ENCODE results near the gene ASNS. TPM values are rescaled to one million over a fixed set of nuclear protein-coding genes. Genes with fewer than 3 reads are reported as not detected.
"Not testable (repeated sequence)": the region's sequence is repeated elsewhere in the genome, so short reads cannot be mapped to it uniquely, and the experiment has no call there.

The ASNS gene
- total RNA-seq, 4 donors from 2014 or later: 16.4 to 84.2 (median 20.3) TPM

DNA sequence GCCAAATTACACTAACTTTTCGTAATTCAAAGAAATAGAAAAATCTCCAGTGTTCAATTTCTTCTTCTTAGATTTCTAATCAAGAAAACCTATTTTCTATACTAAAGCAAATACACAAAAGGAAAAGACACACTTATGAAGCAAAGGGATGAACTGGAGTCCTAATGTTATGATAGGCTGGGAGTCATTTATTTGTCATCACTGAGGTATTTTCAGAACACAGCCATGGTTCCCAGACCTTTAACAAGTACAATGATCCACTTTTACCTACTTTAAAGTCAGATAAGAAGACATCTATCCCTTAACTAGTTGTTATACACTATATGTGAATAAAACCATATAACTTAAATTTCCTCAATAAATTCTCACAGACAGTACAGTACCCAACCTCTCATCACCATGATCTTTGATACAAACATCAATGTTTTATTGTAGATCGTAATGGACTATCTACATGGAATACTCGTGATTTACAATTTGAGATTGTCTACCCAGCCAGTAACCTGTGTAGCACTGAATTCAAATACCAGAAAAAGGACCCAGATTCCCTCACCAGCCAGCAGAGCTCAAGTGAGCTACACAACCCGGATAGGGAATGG is 12.5 kb downstream of the ASNS start:
- TF ChIP-seq POLR2A (IDR thresholded peaks at IDR 0.05): no peak
- TF ChIP-seq, protein P1, sequence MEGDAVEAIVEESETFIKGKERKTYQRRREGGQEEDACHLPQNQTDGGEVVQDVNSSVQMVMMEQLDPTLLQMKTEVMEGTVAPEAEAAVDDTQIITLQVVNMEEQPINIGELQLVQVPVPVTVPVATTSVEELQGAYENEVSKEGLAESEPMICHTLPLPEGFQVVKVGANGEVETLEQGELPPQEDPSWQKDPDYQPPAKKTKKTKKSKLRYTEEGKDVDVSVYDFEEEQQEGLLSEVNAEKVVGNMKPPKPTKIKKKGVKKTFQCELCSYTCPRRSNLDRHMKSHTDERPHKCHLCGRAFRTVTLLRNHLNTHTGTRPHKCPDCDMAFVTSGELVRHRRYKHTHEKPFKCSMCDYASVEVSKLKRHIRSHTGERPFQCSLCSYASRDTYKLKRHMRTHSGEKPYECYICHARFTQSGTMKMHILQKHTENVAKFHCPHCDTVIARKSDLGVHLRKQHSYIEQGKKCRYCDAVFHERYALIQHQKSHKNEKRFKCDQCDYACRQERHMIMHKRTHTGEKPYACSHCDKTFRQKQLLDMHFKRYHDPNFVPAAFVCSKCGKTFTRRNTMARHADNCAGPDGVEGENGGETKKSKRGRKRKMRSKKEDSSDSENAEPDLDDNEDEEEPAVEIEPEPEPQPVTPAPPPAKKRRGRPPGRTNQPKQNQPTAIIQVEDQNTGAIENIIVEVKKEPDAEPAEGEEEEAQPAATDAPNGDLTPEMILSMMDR (IDR thresholded peaks at IDR 0.05): no peak
- Histone ChIP-seq H3K27me3 (no peaks in the 10 kb centered on the region), H3K4me3 (replicated peaks in 1 of 3) (no peak overlapping the region), H3K36me3 (no peaks in the 10 kb centered on the region), H3K27ac (no peak overlapping the region), H3K4me1 (no peaks in the 10 kb centered on the region), H3K9me3 (no peaks in the 10 kb centered on the region)
- intact Hi-C loops (cut with DNase I): no loop called here
- no peak for DNase-seq
- 94 to 95% methylated on average over 4 of the region's 4 CpGs for WGBS, 2 donors

DNA sequence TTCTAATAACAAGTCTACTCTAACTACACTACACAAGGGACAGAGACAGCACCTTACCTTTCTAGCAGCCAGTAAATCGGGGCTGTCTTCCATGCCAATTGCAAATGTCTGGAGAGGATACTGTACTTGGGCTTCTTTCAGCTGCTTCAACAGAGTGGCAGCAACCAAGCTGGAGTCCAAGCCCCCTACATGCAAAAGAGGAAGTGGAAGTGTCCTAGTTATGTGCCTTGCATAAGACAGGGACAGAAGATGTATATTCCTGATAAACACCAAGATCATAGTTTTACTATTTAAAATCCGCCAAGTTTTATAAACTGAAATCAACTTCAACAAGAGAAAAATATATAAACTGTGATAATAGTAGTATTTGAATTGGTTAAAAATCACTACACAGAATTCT is 14.0 kb downstream of the ASNS start:
- intact Hi-C loops (cut with DNase I): no loop called here
- H3K27ac ChIP-seq: no peak overlapping the region
- peaks cover 0 to 8% of the 10 kb centered on the region in 2 donors for H3K36me3 ChIP-seq
- TF ChIP-seq POLR2A (IDR thresholded peaks at IDR 0.05): no peak
- TF ChIP-seq, protein P1 (IDR thresholded peaks at IDR 0.05): no peak
- 94 to 100% methylated on average over 2 of the region's 2 CpGs for WGBS, 2 donors
- no peaks in the 10 kb centered on the region for H3K4me1 ChIP-seq
- DNase-seq: no peak
- H3K4me3 ChIP-seq (replicated peaks in 1 of 3): no peak overlapping the region
- no peaks in the 10 kb centered on the region for H3K27me3 ChIP-seq
- no peaks in the 10 kb centered on the region for H3K9me3 ChIP-seq

DNA sequence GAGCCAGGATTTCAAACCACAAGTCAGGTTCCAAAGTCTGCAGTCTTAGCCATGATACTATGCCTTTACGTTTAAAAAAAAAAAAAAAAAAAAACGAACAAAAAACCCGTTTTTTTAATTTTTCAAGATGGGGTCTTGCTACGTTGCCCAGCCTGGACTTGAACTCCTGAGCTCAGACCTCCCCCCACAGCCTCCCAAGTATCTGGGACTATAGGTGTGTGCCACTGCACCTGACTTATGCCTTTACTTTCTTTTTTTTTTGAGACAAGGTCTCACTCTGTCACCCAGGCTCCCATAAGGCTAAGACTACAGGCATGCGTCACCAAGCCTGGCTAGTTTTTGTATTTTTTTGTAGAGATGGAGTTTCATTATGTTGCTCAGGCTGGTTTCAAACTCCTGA is 14.7 kb downstream of the ASNS start:
- DNase-seq: no peak
- Histone ChIP-seq H3K27ac (no peak overlapping the region), H3K4me1 (no peaks in the 10 kb centered on the region), H3K9me3 (no peaks in the 10 kb centered on the region), H3K27me3 (no peaks in the 10 kb centered on the region), H3K4me3 (replicated peaks in 1 of 3) (no peak overlapping the region), H3K36me3 (peaks cover 0 to 8% of the 10 kb centered on the region in 2 donors)
- no peak for TF ChIP-seq POLR2A (IDR thresholded peaks at IDR 0.05)
- TF ChIP-seq, protein P1 (IDR thresholded peaks at IDR 0.05): no peak
- WGBS, 2 donors: 77 to 79% methylated on average over 5 of the region's 5 CpGs
- intact Hi-C loops (cut with DNase I): no loop called here

DNA sequence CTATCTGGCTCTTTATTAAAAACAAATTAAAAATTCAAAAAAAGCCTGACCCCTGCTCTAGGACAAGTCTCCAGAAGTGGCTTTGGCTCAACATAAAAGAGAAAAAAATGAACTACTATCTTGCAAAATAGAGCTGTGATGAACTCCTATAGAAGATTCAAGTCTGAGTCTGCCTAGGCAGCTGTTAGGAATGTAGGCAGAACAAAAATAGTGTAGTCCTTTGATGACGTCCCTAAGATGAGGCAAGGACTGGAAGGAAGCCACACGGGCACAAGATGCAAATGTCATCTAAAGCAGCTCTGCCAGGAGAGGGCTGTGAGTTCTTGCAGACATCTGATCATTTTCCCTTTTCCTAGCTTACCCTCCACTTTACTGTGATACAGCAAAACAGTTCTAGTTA is 20.5 kb downstream of the ASNS start:
- TF ChIP-seq, protein P1 (IDR thresholded peaks at IDR 0.05): no peak
- TF ChIP-seq POLR2A (IDR thresholded peaks at IDR 0.05): no peak
- no peaks in the 10 kb centered on the region for H3K27me3 ChIP-seq
- 53 to 78% methylated on average over 2 of the region's 2 CpGs for WGBS, 2 donors
- DNase-seq: no peak
- H3K27ac ChIP-seq: no peak overlapping the region
- H3K36me3 ChIP-seq: peaks cover 0 to 16% of the 10 kb centered on the region in 2 donors
- no peaks in the 10 kb centered on the region for H3K4me1 ChIP-seq
- H3K4me3 ChIP-seq (replicated peaks in 1 of 3): no peak overlapping the region
- intact Hi-C loops (cut with DNase I): no loop called here
- no peaks in the 10 kb centered on the region for H3K9me3 ChIP-seq

DNA sequence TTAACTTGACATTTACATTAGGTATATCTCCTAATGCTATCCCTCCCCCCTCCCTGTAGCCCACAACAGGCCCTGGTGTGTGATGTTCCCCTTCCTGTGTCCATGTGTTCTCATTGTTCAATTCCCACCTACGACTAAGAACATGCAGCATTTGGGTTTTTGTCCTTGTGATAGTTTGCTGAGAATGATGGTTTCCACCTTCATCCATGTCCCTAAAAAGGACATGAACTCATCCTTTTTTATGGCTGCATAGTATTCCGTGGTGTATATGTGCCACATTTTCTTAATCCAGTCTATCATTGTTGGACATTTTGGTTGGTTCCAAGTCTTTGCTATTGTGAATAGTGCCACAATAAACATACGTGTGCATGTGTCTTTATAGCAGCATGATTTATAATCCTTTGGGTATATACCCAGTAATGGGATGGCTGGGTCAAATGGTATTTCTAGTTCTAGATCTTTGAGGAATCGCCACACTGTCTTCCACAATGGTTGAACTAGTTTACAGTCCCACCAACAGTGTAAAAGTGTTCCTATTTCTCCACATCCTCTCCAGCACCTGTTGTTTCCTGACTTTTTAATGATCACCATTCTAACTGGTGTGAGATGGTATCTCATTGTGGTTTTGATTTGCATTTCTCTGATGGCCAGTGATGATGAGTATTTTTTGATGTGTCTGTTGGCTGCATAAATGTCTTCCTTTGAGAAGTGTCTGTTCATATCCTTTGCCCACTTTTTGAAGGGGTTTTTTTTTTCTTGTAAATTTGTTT is 21.8 kb downstream of the ASNS start:
- H3K36me3 ChIP-seq: peaks cover 0 to 16% of the 10 kb centered on the region in 2 donors
- DNase-seq; H3K27ac ChIP-seq; intact Hi-C loops (cut with DNase I); H3K4me1 ChIP-seq; H3K27me3 ChIP-seq; H3K9me3 ChIP-seq; H3K4me3 ChIP-seq (replicated peaks in 1 of 3): not testable (repeated sequence)
- WGBS, 2 donors: 93 to 100% methylated on average over 2 of the region's 4 CpGs

All from thyroid gland (tissue), 4 donors.